Measurements from ENCODE around the gene DIAPH2.
"Not testable (repeated sequence)": the region's sequence is repeated elsewhere in the genome, so short reads cannot be mapped to it uniquely, and the experiment has no call there.

DNA sequence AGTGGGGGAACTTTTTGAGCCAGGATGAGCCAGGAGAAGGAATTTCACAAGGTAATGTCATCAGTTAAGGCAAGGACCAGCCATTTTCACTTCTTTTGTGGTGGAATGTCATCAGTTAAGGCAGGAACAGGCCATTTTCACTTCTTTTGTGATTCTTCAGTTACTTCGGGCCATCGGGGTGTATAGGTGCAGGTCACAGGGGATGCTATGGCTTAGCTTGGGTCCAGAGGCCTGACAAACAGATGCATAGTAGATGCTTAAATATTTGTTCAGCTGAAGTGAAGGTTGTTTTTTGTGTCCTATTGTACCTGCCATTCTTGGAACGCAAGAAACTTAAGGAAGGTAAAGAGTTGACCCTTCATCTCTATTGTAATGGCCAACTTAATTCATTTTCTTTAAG, 46.4 kb downstream of the DIAPH2 start:
- TF ChIP-seq POLR2AphosphoS5 (IDR thresholded peaks at IDR 0.05); CTCF (IDR thresholded peaks at IDR 0.05); POLR2A (IDR thresholded peaks at IDR 0.05; ENCODE audit: low read depth); EP300 (IDR thresholded peaks at IDR 0.05): not testable (repeated sequence)

All from esophagus muscularis mucosa (tissue), 4 donors.